Activated CD8-positive, alpha-beta memory T cell treated with anti-CD3 and anti-CD28 coated beads, Interleukin-2, amount 10 ng/mL, durations not matched to agents 7 days and 5 days (primary cell): ENCODE data around the gene SGK2. TPM values are rescaled to one million over a fixed set of nuclear protein-coding genes. Genes with fewer than 3 reads are reported as not detected.
"Not testable (repeated sequence)": the region's sequence is repeated elsewhere in the genome, so short reads cannot be mapped to it uniquely, and the experiment has no call there.

Source experiments
- ATAC-seq: fragments of 150-1000 bp; cut with Tn5 transposase; one replicate; pipeline ENCODE4 v1.10.0; 2021; ENCODE audit warnings: moderate library complexity
- CTCF ChIA-PET: fragments of 350-600 bp; sonication (Branson Sonifier 250); formaldehyde crosslinking; loops from one replicate; lab custom pipeline; 2021; ENCODE audit warnings: antibody characterized with exemption; lab: Charles Lee
- DNase-seq: peaks from one replicate; pipeline ENCODE4 v3.0.0-alpha.2; 2020
- H3K27ac Mint-ChIP-seq: one replicate; pipeline ENCODE4 v1.8.0; 2021; ENCODE audit warnings: mild to moderate bottlenecking, mixed read lengths
- H3K27me3 Mint-ChIP-seq: one replicate; pipeline ENCODE4 v1.8.0; 2021; ENCODE audit warnings: mixed read lengths
- H3K36me3 Mint-ChIP-seq: one replicate; pipeline ENCODE4 v1.8.0; 2021; ENCODE audit warnings: mild to moderate bottlenecking, mixed read lengths
- H3K4me1 Mint-ChIP-seq: one replicate; pipeline ENCODE4 v1.8.0; 2021; ENCODE audit warnings: mixed read lengths
- H3K4me3 Mint-ChIP-seq: one replicate; pipeline ENCODE4 v1.8.0; 2021; ENCODE audit warnings: mild to moderate bottlenecking, moderate library complexity, mixed read lengths
- H3K9me3 Mint-ChIP-seq: one replicate; pipeline ENCODE4 v1.8.0; 2022; ENCODE audit warnings: low read depth, mixed read lengths
- total RNA-seq, 2 experiments: library from RNA; stranded (reverse); gene quantifications; one replicate each; pipeline ENCODE4 v1.2.3, GENCODE V29; 2021

SGK2 gene
- total RNA-seq, 2 experiments from 2014 or later: 0.26 TPM; not detected in 1

GRCh38 chr20:43576108-43576507 is 17.3 kb downstream of the SGK2 start:
- H3K9me3 Mint-ChIP-seq: no peaks in the 10 kb centered on the region
- no peaks in the 10 kb centered on the region for H3K27me3 Mint-ChIP-seq
- no peak overlapping the region for H3K4me3 Mint-ChIP-seq
- H3K4me1 Mint-ChIP-seq: peaks cover 10% of the 10 kb centered on the region
- H3K27ac Mint-ChIP-seq: no peak overlapping the region
- ATAC-seq: no peak
- H3K36me3 Mint-ChIP-seq: no peaks in the 10 kb centered on the region
- CTCF ChIA-PET: no interaction called here
- no peak for DNase-seq

- Mint-ChIP-seq H3K9me3 (no peaks in the 10 kb centered on the region), H3K27ac (peak overlapping the region; percentile 28), H3K27me3 (no peaks in the 10 kb centered on the region), H3K4me3 (no peak overlapping the region), H3K4me1 (peaks cover 10% of the 10 kb centered on the region), H3K36me3 (no peaks in the 10 kb centered on the region)
- CTCF ChIA-PET: interaction anchor here (0.6 to 1.4 kb wide), 3 partner anchors 83 to 220 kb away, joined by 3 to 5 read pairs (median 3); no protein-coding TSS in a partner anchor
- ATAC-seq (peak; percentile 57), DNase-seq (no peak)
These were observed 21.3 kb downstream of the SGK2 start for GRCh38 chr20:43579861-43580793.

- H3K27me3 Mint-ChIP-seq: no peaks in the 10 kb centered on the region
- no peaks in the 10 kb centered on the region for H3K9me3 Mint-ChIP-seq
- no peak for DNase-seq
- no peak overlapping the region for H3K27ac Mint-ChIP-seq
- no peaks in the 10 kb centered on the region for H3K36me3 Mint-ChIP-seq
- H3K4me3 Mint-ChIP-seq: no peak overlapping the region
- CTCF ChIA-PET: interaction anchor here (2.1 kb wide), 1 partner anchor 45 kb away, joined by 7 read pairs; no protein-coding TSS in a partner anchor
- H3K4me1 Mint-ChIP-seq: peaks cover 10% of the 10 kb centered on the region
- no peak for ATAC-seq
These were observed 24.5 kb downstream of the SGK2 start for GRCh38 chr20:43583133-43583864.

GRCh38 chr20:43583982-43584432 is 25.2 kb downstream of the SGK2 start:
- H3K27me3 Mint-ChIP-seq: no peaks in the 10 kb centered on the region
- no peaks in the 10 kb centered on the region for H3K9me3 Mint-ChIP-seq
- H3K36me3 Mint-ChIP-seq: no peaks in the 10 kb centered on the region
- ATAC-seq (no peak), DNase-seq (no peak)
- no peak overlapping the region for H3K27ac Mint-ChIP-seq
- H3K4me3 Mint-ChIP-seq: no peak overlapping the region
- CTCF ChIA-PET: interaction anchor here (2.1 kb wide), 1 partner anchor 46 kb away, joined by 7 read pairs; no protein-coding TSS in a partner anchor
- H3K4me1 Mint-ChIP-seq: peaks cover 10% of the 10 kb centered on the region

GRCh38 chr20:43584448-43585136 is 25.8 kb downstream of the SGK2 start:
- ATAC-seq (no peak), DNase-seq (no peak)
- Mint-ChIP-seq H3K27me3 (no peaks in the 10 kb centered on the region), H3K9me3 (no peaks in the 10 kb centered on the region), H3K4me1 (peaks cover 5% of the 10 kb centered on the region), H3K4me3 (no peak overlapping the region), H3K27ac (no peak overlapping the region), H3K36me3 (no peaks in the 10 kb centered on the region)
- CTCF ChIA-PET: interaction anchor here (2.1 kb wide), 1 partner anchor 46 kb away, joined by 7 read pairs; no protein-coding TSS in a partner anchor

GRCh38 chr20:43586641-43587040 is 27.8 kb downstream of the SGK2 start:
- CTCF ChIA-PET: no interaction called here
- Mint-ChIP-seq H3K9me3 (no peaks in the 10 kb centered on the region), H3K4me3 (no peak overlapping the region), H3K27ac (no peak overlapping the region), H3K4me1 (peaks cover 11% of the 10 kb centered on the region), H3K27me3 (no peaks in the 10 kb centered on the region), H3K36me3 (no peaks in the 10 kb centered on the region)
- DNase-seq: no peak
- ATAC-seq: no peak

- DNase-seq: not testable (repeated sequence)
These were observed 29.7 kb downstream of the SGK2 start for GRCh38 chr20:43588526-43588925.

GRCh38 chr20:43590036-43590391 is 31.2 kb downstream of the SGK2 start:
- no peaks in the 10 kb centered on the region for H3K9me3 Mint-ChIP-seq
- no peak for ATAC-seq
- DNase-seq: peak; percentile 41
- peaks cover 2% of the 10 kb centered on the region for H3K36me3 Mint-ChIP-seq
- peak overlapping the region; percentile 89 for H3K4me3 Mint-ChIP-seq
- CTCF ChIA-PET: no interaction called here
- peak overlapping the region; percentile 93 for H3K27ac Mint-ChIP-seq
- H3K27me3 Mint-ChIP-seq: no peaks in the 10 kb centered on the region
- H3K4me1 Mint-ChIP-seq: peaks cover 13% of the 10 kb centered on the region

More at GRCh38 chr20:43588526-43588925, 29.7 kb downstream of the SGK2 start:
- H3K9me3 Mint-ChIP-seq, ATAC-seq, CTCF ChIA-PET, H3K27me3 Mint-ChIP-seq, H3K36me3 Mint-ChIP-seq, H3K27ac Mint-ChIP-seq, H3K4me3 Mint-ChIP-seq: not testable (repeated sequence)
- peaks cover 13% of the 10 kb centered on the region for H3K4me1 Mint-ChIP-seq

GRCh38 chr20:43590392-43591303 is 31.8 kb downstream of the SGK2 start, which contains the start of gene IFT52:
IFT52 (plus strand) TSS chr20:43590937; CDS start chr20:43594699, 3,762 bp downstream.
- DNase-seq (peak; percentile 93), ATAC-seq (peak; percentile 99)
- peak within 1 kb of the TSS; percentile 93 for H3K27ac Mint-ChIP-seq
- H3K4me3 Mint-ChIP-seq: peak within 1 kb of the TSS; percentile 89
- no peaks in the 10 kb centered on the region for H3K27me3 Mint-ChIP-seq
- H3K4me1 Mint-ChIP-seq: peaks cover 13% of the 10 kb centered on the region
- H3K36me3 Mint-ChIP-seq: peaks cover 4% of the 10 kb centered on the region
- H3K9me3 Mint-ChIP-seq: no peaks in the 10 kb centered on the region
- CTCF ChIA-PET: interaction anchor here (1.0 kb wide), 1 partner anchor 159 kb away, joined by 3 read pairs; no protein-coding TSS in a partner anchor

GRCh38 chr20:43601960-43602359 is 43.1 kb downstream of the SGK2 start:
- H3K9me3 Mint-ChIP-seq, ATAC-seq, H3K27me3 Mint-ChIP-seq, CTCF ChIA-PET, H3K27ac Mint-ChIP-seq, DNase-seq, H3K4me3 Mint-ChIP-seq, H3K36me3 Mint-ChIP-seq, H3K4me1 Mint-ChIP-seq: not testable (repeated sequence)

GRCh38 chr20:43603124-43603523 is 44.3 kb downstream of the SGK2 start:
- no peaks in the 10 kb centered on the region for H3K4me1 Mint-ChIP-seq
- DNase-seq (no peak), ATAC-seq (no peak)
- H3K27ac Mint-ChIP-seq: no peak overlapping the region
- no peaks in the 10 kb centered on the region for H3K9me3 Mint-ChIP-seq
- H3K27me3 Mint-ChIP-seq: no peaks in the 10 kb centered on the region
- CTCF ChIA-PET: no interaction called here
- no peak overlapping the region for H3K4me3 Mint-ChIP-seq
- peaks cover 4% of the 10 kb centered on the region for H3K36me3 Mint-ChIP-seq

- Mint-ChIP-seq H3K27me3 (no peaks in the 10 kb centered on the region), H3K36me3 (peaks cover 4% of the 10 kb centered on the region), H3K4me3 (no peak overlapping the region), H3K27ac (no peak overlapping the region), H3K9me3 (no peaks in the 10 kb centered on the region), H3K4me1 (no peaks in the 10 kb centered on the region)
- ATAC-seq: no peak
- CTCF ChIA-PET: interaction anchor here (0.9 to 1.2 kb wide), 2 partner anchors 24 to 67 kb away, joined by 3 to 5 read pairs; no protein-coding TSS in a partner anchor
- no peak for DNase-seq
These were observed 46.9 kb downstream of the SGK2 start for GRCh38 chr20:43605715-43606114.
